ENCODE measurements around the gene DOCK4.

DNA sequence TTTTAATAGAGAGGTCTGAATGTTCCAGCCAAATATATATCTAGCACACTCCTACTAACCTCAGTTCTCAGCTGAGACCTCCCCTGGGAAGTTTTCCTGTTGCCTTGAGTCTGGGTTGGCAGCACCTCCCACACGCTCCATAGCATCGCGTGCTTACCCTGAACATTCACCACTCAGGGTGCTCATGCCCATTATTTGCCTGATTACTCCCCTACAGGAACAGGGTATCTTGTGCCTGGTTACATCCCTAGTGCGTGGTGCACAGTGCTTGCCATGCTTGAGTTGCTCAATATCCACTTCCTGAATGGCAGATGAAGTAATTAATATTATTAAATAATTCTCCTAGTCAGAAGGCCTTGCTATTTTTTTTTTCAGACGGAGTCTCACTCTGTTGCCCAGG lies 374.0 kb downstream of the DOCK4 start:
- TF ChIP-seq CTCF (IDR thresholded peaks at IDR 0.05; ENCODE audit: insufficient read depth, low read length), result no peak
- TF ChIP-seq POLR2AphosphoS5 (IDR thresholded peaks at IDR 0.05; ENCODE audit: low read depth), result no peak
- TF ChIP-seq, protein P1, sequence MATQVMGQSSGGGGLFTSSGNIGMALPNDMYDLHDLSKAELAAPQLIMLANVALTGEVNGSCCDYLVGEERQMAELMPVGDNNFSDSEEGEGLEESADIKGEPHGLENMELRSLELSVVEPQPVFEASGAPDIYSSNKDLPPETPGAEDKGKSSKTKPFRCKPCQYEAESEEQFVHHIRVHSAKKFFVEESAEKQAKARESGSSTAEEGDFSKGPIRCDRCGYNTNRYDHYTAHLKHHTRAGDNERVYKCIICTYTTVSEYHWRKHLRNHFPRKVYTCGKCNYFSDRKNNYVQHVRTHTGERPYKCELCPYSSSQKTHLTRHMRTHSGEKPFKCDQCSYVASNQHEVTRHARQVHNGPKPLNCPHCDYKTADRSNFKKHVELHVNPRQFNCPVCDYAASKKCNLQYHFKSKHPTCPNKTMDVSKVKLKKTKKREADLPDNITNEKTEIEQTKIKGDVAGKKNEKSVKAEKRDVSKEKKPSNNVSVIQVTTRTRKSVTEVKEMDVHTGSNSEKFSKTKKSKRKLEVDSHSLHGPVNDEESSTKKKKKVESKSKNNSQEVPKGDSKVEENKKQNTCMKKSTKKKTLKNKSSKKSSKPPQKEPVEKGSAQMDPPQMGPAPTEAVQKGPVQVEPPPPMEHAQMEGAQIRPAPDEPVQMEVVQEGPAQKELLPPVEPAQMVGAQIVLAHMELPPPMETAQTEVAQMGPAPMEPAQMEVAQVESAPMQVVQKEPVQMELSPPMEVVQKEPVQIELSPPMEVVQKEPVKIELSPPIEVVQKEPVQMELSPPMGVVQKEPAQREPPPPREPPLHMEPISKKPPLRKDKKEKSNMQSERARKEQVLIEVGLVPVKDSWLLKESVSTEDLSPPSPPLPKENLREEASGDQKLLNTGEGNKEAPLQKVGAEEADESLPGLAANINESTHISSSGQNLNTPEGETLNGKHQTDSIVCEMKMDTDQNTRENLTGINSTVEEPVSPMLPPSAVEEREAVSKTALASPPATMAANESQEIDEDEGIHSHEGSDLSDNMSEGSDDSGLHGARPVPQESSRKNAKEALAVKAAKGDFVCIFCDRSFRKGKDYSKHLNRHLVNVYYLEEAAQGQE (IDR thresholded peaks at IDR 0.05; ENCODE audit: insufficient replicate concordance, low read depth), result no peak
- no peak for TF ChIP-seq GABPA (IDR thresholded peaks at IDR 0.05; ENCODE audit: low read depth)
- no peak for TF ChIP-seq SPI1 (IDR thresholded peaks at IDR 0.05; ENCODE audit: borderline replicate concordance, low read depth)
